Measurements from ENCODE around the gene CDKAL1. TPM values are rescaled to one million over a fixed set of nuclear protein-coding genes. Genes with fewer than 3 reads are reported as not detected.

CDKAL1 gene
- total and polyA plus RNA-seq, 11 donors, result 3.2 to 14.3 (median 9.3) TPM

DNA sequence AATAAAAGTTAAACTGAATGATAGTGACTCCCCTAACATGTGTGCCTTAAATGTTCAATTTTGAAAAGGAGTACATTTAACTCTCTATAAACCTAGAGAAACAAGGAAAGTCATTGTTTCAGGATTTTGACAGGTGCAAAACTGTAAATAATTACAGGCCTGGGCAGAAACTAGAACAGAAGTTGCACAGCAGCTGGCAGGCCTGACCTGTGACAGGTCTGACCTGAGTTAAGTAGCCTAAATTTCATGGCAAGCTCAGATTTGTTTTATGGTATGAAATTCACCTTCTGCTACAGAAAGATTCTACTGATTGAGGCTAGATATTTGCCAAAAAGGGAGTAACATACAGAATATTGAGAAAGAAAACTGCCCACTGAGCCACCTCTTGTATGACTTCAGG is 166.1 kb downstream of the CDKAL1 start:
- no peaks in the 10 kb centered on the region for H3K36me3 ChIP-seq
- no peaks in the 10 kb centered on the region for H3K27me3 ChIP-seq
- ATAC-seq, result no peak
- intact Hi-C loops (cut with DNase I), result no loop called here
- no peak overlapping the region for H3K4me3 ChIP-seq
- no peak overlapping the region for H3K27ac ChIP-seq
- H3K4me1 ChIP-seq, result peaks cover 0 to 3% (median 0%) of the 10 kb centered on the region in 12 donors
- TF ChIP-seq POLR2A (IDR thresholded peaks at IDR 0.05) (no peak), CTCF (IDR thresholded peaks at IDR 0.05) (no peak)
- no peak for DNase-seq
- H3K9me3 ChIP-seq, result no peaks in the 10 kb centered on the region

DNA sequence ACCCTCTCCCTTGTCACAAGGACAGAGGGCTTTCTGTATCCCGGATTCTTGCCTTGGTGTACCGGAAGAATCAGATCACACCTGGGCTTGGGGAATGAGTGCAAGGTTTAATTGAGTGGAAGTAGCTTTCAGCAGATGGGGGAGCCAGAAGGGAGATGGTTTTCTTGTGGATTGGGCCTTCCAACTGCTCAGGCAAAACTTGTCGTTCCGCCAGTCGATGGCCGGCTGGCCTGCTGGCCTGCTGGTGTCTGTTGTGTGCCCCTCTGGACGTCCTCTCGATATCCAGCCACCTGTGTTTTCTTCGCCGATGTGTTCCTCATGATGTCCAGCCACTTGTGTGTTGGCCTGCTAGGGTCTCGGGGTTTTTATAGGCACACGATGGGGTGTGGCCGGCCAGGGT is 168.1 kb downstream of the CDKAL1 start:
- TF ChIP-seq POLR2A (IDR thresholded peaks at IDR 0.05) (no peak), CTCF (IDR thresholded peaks at IDR 0.05) (no peak)
- no peak for ATAC-seq
- H3K27me3 ChIP-seq, result no peaks in the 10 kb centered on the region
- DNase-seq, result no peak
- intact Hi-C loops (cut with DNase I), result no loop called here
- H3K27ac ChIP-seq, result no peak overlapping the region
- no peak overlapping the region for H3K4me3 ChIP-seq
- no peaks in the 10 kb centered on the region for H3K9me3 ChIP-seq
- no peaks in the 10 kb centered on the region for H3K36me3 ChIP-seq
- H3K4me1 ChIP-seq, result peaks cover 0 to 3% (median 0%) of the 10 kb centered on the region in 12 donors
- WGBS, 4 donors, result 96 to 99% (median 98%) methylated on average over 13 of the region's 13 CpGs

- Histone ChIP-seq H3K9me3 (no peaks in the 10 kb centered on the region), H3K36me3 (no peaks in the 10 kb centered on the region), H3K27me3 (no peaks in the 10 kb centered on the region), H3K27ac (no peak overlapping the region), H3K4me1 (peaks cover 0 to 3% (median 0%) of the 10 kb centered on the region in 12 donors), H3K4me3 (no peak overlapping the region)
- DNase-seq, result no peak
- WGBS, 4 donors, result 93 to 98% (median 97%) methylated on average over 3 of the region's 3 CpGs
- ATAC-seq, result no peak
- intact Hi-C loops (cut with DNase I), result no loop called here
- TF ChIP-seq POLR2A (IDR thresholded peaks at IDR 0.05) (no peak), CTCF (IDR thresholded peaks at IDR 0.05) (no peak)
Measured at GRCh38 chr6:20703049-20703448, 168.8 kb downstream of the CDKAL1 start.

DNA sequence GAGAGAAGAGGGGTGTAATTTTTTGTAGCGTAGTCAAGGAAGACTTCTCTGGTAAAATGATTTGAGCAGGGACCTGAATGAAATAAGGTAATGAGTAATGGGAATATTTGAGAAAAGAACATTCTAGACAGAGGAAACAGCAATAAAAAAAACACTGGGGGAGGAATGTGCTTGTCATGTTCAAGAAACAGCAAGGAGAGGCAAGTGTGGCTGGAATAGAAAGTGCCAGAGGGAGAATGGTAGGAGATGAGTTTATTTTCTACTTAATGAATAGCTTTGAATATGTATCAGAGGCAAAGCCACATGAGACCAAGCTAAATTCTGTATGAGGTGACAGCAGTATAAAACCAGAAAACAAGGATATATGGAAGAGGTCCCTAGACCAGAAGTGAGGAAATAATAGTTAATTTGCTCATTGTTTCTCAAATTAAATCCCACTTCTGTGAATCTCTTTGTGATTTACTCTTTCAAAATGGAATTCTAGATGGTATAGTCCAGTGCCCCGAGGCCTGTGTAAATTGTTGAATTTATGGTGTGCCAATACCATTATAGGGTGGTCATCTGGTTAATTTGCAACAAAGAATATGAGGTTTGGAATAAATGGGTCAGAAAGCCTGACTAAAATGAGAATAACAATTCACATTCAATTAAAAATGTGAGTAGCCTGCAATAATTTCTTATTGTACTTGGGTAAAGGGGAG is 170.2 kb downstream of the CDKAL1 start:
- no peaks in the 10 kb centered on the region for H3K27me3 ChIP-seq
- intact Hi-C loops (cut with DNase I), result no loop called here
- DNase-seq (no peak), ATAC-seq (no peak)
- no peak overlapping the region for H3K27ac ChIP-seq
- WGBS, 4 donors, result 94 to 97% (median 96%) methylated on average over 2 of the region's 2 CpGs
- no peaks in the 10 kb centered on the region for H3K36me3 ChIP-seq
- H3K4me1 ChIP-seq, result peaks cover 0 to 6% (median 0%) of the 10 kb centered on the region in 12 donors
- no peak overlapping the region for H3K4me3 ChIP-seq
- H3K9me3 ChIP-seq, result no peaks in the 10 kb centered on the region
- TF ChIP-seq CTCF (IDR thresholded peaks at IDR 0.05), result no peak
